OCI-LY3 (cell line): ENCODE measurements around the gene FAM13B.

Experiments used
- EZH2phosphoT487 ChIP-seq: fragments of 200-600 bp; shearing (Covaris generic); IDR thresholded peaks from 2 replicates; pipeline ENCODE4 v1.6.1; 2018; ENCODE audit warnings: antibody characterized with exemption, mixed run types, low read depth
- TF ChIP-seq, protein P1 (sequence below): fragments of 200-600, 300-600 bp; sonication (generic); IDR thresholded peaks from 2 replicates; pipeline ENCODE4 v1.5.1; 2014; ENCODE audit warnings: antibody characterized with exemption, low read length, low read depth

GRCh38 chr5:138067945-138068344 lies 35.1 kb upstream of the FAM13B start:
- TF ChIP-seq, protein P1, sequence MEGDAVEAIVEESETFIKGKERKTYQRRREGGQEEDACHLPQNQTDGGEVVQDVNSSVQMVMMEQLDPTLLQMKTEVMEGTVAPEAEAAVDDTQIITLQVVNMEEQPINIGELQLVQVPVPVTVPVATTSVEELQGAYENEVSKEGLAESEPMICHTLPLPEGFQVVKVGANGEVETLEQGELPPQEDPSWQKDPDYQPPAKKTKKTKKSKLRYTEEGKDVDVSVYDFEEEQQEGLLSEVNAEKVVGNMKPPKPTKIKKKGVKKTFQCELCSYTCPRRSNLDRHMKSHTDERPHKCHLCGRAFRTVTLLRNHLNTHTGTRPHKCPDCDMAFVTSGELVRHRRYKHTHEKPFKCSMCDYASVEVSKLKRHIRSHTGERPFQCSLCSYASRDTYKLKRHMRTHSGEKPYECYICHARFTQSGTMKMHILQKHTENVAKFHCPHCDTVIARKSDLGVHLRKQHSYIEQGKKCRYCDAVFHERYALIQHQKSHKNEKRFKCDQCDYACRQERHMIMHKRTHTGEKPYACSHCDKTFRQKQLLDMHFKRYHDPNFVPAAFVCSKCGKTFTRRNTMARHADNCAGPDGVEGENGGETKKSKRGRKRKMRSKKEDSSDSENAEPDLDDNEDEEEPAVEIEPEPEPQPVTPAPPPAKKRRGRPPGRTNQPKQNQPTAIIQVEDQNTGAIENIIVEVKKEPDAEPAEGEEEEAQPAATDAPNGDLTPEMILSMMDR = no peak
- no peak for TF ChIP-seq EZH2phosphoT487
